Colon (tissue), 2 donors: Measurements from ENCODE around the gene TSR2.
"Not testable (repeated sequence)": the region's sequence is repeated elsewhere in the genome, so short reads cannot be mapped to it uniquely, and the experiment has no call there.

Experiments
- FAIRE-seq: peaks from 2 replicates; lab custom pipeline; 2012; peaks lifted over from hg19 to GRCh38; lab: Jason Lieb, UNC
- donor health status: control.
- donor health status: control.

The TSR2 gene

GRCh38 chrX:54473993-54474859 is 34.0 kb downstream of the TSR2 start:
- FAIRE-seq: no peak

GRCh38 chrX:54479136-54480111 is 39.2 kb downstream of the TSR2 start:
- no peak for FAIRE-seq

GRCh38 chrX:54482839-54483593 is 42.8 kb downstream of the TSR2 start:
- FAIRE-seq: no peak

- FAIRE-seq: no peak
Observed at GRCh38 chrX:54483946-54484345, 43.7 kb downstream of the TSR2 start.

GRCh38 chrX:54484666-54485065 is 44.5 kb downstream of the TSR2 start:
- FAIRE-seq: no peak

- FAIRE-seq: not testable (repeated sequence)
Observed at GRCh38 chrX:54489819-54490218, 49.6 kb downstream of the TSR2 start.

GRCh38 chrX:54492340-54492739 is 52.1 kb downstream of the TSR2 start:
- FAIRE-seq: no peak

GRCh38 chrX:54494166-54494988 is 54.2 kb downstream of the TSR2 start:
- no peak for FAIRE-seq
